HG03432 (cell line): ENCODE results near the gene ANAPC5.
A peak's percentile ranks its signal among the peaks of the same experiment; 100 is the strongest.
"Not testable (repeated sequence)": the region's sequence is repeated elsewhere in the genome, so short reads cannot be mapped to it uniquely, and the experiment has no call there.

Source experiments
- ATAC-seq: cut with Tn5 transposase; IDR thresholded peaks from one replicate; pipeline ENCODE4 v1.9.1; 2021; ENCODE audit warnings: mild to moderate bottlenecking, moderate library complexity; ENCODE audit not compliant: unreplicated experiment

The ANAPC5 gene, protein sequence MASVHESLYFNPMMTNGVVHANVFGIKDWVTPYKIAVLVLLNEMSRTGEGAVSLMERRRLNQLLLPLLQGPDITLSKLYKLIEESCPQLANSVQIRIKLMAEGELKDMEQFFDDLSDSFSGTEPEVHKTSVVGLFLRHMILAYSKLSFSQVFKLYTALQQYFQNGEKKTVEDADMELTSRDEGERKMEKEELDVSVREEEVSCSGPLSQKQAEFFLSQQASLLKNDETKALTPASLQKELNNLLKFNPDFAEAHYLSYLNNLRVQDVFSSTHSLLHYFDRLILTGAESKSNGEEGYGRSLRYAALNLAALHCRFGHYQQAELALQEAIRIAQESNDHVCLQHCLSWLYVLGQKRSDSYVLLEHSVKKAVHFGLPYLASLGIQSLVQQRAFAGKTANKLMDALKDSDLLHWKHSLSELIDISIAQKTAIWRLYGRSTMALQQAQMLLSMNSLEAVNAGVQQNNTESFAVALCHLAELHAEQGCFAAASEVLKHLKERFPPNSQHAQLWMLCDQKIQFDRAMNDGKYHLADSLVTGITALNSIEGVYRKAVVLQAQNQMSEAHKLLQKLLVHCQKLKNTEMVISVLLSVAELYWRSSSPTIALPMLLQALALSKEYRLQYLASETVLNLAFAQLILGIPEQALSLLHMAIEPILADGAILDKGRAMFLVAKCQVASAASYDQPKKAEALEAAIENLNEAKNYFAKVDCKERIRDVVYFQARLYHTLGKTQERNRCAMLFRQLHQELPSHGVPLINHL

DNA sequence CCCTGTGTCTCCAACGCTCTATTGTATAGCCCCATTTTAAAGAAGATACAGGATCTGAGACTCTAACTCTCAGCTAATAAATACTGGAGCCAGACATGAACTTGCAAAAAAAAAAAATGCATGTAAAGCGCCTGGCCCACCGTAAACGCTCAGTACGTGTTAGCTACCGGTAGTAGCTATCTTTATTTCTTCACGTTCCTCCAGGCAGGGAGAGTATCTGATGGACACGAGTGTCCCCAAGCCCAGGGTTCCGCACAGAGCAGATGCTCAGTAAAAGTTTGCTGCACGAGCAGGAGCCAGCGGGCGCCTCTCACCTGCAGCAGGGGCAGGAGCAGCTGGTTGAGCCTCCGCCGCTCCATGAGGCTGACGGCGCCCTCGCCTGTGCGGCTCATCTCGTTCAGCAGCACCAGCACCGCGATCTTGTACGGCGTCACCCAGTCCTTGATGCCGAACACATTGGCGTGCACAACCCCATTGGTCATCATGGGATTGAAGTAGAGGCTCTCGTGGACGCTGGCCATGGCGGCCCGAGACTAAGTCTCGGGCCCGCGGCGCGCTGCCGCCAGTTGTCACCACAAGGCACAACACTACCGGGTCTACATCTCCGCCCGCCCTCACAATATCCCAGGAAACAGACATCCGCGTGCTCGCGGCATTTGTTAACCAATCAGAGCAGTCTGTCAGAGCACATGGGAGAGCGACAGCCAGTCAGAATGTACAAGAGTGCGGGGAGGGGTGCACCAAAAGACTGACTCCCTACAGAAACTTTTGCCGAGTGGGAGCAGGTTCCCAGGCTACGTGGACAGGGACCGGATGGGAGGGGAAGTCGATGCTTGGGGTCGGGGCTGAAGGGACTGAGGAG lies at the start of gene ANAPC5:
TSS of gene ANAPC5 (minus strand) at position 592 of the 862 bp plus-strand sequence. CDS start at position 521, 71 bp downstream.
- ATAC-seq = peak; percentile 97

DNA sequence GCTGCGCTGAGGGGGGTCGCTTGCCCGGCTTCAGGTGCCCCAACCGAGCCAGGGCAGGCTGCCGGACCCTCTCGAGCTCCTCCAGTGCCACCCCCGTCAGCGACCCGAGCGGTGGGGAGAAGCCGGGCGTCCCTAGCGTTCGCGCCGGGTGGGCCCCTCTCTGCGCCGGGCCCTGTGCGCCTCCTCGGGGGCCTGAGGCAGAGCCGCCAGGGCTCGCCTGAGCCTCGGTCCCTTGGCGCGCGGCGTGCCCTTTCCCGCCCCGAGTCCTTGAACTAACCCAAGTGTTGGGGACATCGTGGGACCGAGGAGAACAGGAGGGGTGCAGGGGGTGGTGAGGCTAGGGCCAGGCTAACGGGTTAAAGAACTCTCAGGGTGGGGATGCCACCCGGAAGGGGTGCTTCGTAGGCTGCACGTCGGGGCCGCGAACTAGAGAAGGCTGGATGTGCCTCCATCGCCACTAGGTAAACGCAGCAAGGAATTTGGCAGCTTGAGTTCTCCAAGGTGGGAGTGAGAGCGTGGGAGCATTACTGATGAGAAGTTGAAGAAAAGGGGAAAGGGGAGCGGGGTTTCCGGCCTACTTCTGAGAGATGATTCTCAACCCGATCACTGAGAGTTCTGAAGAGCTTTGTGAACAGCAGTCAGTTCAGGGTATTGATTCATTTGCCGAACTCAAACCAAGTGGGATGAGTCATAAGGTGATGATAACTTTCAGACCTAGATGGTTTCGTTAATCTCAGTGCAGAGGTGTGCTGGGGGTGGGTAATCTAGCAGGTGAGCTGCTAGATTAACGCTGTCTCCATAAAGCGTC lies 48.3 kb upstream of the ANAPC5 start:
- ATAC-seq = peak; percentile 33

DNA sequence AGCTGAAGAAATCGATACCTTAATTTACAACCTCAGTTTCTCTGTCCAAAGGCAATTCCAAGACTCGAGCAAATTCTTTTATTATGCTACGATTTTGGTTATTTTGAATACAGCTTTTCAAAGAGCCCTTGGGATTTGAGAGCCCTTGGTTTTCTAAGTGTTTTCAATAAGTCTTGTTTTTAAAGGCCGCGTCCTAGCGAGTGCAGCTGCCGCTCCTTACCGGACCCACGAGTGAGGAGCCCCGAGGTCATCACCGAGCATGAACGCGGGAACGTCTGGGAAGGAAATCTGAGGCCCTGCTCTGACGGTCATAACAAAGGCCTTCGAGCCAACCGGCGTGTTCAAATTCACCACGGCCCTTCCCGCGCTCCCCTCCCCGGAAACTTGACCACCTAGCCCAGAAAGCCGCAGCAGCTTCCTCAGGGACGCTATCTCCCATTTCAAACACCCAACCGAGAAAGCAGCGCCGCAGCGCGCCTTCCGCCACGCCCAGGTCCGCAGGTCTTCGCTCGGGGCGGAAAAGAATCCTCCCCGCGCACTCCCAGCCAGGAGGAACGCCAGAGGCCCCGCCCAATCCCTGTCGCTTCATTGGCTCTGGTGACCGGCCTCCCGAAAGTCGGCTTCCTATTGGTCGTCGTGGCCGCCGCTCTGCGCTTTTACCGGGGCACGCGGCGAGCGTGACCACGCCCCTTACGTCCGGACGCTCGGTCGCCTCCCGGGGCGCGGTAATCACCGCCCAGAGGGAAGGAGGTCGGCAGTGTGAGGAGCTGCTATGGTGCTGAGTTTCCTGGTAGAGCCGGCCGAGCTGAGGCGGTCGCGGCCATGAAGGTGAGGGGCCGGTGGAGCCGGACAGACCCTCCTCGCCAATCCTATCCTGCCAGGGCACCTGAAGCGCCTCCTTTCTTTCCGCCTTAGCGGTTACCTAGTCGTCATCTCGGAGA lies 47.5 kb upstream of the ANAPC5 start, which contains the start of gene RNF34:
TSS of gene RNF34 (plus strand) at position 728 of the 941 bp plus-strand sequence. CDS start at position 823, 95 bp downstream.
- ATAC-seq = peak; percentile 90

DNA sequence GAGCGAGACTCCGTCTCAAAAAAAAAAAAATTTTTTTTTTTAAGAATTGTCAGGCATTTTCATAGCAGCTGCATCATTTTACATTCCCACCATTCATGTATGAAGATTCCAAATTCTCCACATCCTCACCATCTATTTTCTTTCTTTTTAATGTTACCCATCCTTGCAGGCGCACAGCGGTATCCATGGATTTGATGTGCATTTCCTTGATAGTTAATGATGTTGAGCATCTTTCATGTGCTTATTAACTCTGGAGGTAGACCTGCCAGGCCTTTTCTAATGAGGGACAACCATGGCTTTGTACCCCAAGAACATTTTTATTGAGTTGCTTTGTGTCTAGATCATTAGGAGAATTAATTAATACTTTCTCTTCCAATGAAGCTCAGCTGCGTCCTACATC lies 46.1 kb upstream of the ANAPC5 start:
- ATAC-seq = no peak

DNA sequence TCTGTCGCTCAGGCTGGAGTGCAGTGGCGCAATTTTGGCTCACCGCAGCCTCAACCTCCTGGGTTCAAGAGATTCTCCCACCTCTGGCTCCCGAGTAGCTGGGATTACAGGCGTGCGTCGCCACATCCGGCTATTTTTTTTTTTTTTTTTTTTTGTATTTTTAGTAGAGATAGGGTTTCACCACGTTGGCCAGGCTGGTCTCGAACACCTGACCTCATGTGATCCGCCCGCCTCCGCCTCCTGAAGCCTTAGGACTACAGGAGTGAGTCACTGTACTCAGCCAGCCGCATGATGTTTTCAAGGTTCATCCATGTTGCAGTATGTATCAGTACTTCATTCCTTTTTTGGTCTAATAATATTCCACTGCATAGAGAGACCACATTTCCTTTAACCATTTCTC lies 45.3 kb upstream of the ANAPC5 start:
- no peak for ATAC-seq

DNA sequence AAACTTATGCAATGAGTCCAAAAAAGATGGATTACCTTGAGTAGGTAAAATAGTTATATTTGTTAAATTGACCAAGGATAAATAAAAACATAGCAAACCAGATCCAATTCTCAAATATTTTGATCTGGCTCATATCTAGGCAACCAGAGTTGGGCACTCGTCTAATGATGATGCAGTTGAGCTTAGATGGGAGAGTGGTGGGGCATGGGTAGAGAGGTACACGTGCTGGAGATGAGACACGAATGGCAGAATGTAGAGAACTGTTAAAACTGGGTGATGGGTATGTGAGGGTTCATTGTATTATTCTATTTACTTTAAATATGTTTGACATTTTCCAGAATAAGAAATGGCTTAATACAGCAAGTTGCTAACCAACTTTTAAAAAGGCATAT lies 40.1 kb upstream of the ANAPC5 start:
- ATAC-seq = no peak

DNA sequence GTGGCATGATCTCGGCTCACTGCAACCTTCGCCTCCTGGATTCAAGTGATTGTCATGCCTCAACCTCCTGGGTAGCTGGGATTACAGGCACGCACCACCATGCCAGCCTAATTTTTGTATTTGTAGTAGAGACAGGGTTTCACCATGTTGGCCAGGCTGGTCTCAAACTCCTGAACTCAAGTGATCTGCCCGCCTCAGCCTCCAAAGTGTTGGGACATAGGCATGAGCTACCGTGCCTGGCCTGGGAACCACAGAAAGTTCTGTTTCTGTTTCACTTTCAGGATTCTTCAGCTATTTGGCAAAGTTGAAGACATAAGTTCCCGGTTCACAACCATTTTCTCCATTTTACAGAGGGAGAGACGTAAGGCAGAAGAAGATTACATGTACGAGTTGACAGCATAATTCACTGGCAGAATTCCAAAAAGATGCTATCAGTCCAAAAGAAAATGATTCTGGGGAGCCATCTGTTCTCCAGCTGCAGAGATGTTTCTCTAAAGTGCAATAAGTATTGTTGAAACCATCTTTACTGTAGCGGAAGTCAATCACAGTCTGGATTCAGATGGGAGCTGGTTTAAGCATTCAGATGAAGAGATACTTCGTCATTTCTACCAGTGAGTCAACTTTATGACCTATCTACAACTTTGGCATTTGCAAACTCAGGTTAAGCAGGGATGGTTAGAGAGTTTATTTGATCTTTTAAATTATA lies 39.6 kb upstream of the ANAPC5 start:
- ATAC-seq = no peak

DNA sequence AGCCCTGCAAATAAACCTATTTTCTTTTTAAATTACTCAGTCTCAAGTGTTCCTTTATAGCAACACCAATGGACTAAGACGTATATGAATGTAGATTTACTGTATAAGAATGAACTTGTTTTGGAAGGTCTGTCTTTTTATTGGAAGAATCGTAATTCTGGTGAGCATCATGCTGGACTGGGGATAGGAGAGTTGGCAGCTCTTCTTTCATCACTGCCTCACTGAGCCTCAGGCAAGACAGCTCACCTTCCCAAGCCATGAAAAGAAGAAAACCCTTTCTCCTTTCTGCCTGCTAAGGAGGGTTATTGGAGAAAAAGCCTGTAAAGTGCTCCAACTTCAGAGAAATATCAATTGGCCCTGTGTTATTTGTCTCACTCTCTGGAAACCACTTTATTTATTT lies 38.6 kb upstream of the ANAPC5 start:
- no peak for ATAC-seq

DNA sequence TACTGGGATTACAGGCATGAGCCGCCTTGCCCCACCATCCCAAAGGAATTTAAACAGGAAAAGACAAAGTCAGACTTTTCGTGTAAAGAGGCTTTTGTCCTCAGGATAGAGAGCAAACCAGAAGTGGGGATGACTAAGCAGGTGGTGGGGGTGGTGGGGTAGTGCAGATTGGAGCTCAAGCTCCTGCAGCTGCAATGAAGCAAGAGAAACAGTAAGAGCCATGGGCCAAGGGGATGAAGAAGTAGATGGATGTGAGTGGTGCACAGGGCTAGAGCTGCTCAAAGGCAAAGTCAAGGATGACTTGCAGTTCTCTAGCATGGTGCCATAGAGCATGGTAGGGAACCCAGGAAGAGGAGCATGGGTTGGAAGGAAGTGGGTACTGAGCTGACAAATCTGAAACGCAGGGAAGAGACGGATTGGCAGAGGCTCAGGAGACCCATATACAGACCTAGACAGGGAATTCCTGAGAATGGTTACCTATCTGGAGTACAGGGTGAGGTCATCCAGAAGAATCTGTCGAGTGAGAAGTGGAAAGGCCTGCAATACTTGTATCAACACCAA lies 36.3 kb upstream of the ANAPC5 start:
- ATAC-seq = no peak

DNA sequence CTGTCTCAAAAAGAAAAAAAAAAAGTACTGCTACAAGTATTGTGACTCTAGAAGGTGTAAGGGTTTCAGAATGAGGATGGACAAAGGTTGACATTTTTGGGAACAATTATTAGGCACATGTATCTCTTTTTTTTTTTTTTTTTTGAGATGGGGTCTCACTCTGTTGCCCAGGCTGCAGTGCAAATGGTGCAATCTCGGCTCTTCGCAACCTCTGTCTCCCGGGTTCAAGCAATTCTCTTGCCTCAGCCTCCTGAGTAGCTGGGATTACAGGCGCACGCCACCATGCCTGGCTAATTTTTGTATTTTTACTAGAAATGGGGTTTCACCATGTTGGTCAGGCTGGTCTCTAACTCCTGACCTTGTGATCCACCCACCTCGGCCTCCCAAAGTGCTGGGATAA lies 32.7 kb upstream of the ANAPC5 start:
- not testable (repeated sequence) for ATAC-seq

DNA sequence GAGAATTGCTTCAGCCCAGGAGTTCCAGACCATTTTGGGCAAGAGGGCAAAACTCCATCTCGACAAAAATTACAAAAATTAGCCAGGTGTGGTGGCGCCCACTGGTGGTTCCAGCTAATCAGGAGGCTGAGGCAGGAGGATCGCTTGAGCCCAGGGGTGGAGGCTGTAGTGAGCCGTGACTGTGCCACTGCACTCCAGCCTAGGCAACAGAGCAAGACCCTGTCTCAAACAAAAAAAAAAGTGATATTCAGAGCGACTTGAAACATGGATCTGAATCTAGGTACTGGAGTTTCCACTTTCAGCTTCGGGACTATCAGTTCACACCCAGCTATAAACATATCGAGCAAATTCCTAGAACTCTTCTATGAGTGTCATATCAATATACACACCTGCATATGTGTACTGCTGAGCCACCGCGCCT lies 31.4 kb upstream of the ANAPC5 start:
- no peak for ATAC-seq

DNA sequence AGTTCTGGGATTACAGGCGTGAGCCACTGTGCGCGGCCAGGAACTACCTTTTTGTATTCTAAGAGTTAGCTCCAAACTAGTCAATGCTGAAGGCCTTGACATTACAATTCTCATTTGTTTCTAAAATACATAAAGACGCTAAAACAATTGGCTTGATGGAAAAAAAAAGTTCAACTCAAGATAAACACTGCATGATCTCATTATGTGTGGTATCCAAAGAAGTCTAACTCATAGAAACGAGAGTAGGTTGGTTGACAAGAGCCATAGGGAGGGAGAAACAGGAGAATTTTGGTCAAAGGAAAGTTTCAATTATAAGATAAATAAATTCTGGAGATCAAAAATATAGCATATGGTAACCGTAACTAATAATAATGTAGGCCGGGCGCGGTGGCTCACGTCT lies 27.7 kb upstream of the ANAPC5 start:
- ATAC-seq = no peak

DNA sequence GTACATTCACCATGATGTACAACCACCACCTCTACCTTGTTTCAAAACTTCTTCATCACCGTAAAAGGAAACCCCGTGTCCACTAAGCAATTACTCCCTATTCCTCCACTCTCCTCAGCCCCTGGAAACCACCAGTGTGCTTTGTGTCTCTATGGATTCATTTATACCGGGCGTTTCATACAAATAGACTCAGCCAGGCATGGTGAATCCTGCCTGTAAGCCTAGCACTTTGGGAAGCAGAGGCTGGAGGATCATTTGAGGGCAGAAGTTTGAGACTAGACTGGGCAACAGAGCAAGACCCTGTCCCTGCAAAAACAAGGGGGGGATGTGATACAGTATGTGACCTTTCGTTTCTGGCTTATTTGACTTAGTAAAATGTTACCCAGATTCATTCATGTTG lies 26.5 kb upstream of the ANAPC5 start:
- ATAC-seq = no peak

DNA sequence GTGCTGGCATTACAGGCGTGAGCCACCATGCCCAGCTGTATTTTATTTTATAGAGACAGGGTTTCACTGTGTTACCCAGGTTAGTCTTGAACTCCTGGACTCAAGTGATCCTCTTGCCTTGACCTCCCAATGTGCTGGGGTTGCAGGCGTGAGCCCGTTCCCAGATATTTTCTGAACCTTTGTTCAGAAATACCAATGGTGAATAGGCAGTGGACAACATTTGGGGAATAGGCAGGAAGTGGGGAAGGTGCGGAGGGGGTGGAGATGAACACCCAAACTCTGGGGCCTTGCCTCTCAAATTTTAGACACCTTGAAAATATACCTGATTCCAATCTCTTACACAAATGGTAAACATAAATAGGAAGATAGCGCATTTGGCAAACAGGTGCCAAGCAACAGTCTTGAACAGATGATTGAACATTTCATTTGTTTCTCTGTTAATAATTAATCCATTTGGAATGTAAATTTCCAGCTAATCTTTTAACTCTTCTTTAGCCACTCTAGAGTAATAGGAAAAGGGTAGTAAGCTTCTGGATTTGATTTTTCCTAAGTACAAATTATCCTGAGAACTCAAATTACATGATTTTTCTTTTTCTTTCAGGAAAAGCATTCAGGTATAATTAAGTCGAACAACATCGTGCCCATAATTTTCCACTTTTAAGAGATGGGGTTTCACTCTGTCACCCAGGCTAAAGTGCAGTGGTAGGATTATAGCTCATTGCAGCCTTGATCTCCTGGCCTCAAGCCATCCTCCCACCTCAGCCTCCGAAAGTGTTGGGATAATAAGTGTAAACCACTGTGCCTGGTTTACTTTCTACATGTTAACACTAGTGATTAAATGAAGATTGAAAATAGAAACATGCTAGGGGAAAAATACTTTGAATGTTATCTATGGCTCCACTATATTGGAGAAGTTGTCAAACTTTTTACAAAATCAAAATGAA lies 24.8 kb upstream of the ANAPC5 start:
- ATAC-seq = no peak

DNA sequence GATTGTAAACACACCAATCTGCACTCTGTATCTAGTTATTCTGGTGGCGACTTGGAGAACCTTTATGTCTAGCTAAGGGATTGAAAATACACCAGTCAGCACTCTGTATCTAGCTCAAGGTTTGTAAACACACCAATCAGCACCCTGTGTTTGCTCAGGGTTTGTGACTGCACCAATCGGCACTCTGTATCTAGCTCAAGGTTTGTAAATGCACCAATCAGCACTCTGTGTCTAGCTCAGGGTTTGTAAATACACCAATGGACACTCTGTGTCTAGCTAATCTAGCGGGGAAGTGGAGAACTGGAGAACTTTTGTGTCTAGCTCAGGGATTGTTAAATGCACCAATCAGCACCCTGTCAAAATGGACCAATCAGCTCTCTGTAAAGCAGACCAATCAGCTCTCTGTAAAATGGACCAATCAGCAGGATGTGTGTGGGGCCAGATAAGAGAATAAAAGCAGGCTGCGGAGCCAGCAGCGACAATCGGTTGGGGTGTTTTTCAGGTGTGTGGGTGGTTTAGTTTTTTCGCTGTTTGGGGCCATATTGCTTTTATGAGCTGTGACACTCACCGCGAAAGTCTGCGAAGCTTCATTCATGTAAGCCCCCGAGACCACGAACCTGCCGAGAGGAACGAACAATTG lies 22.9 kb upstream of the ANAPC5 start:
- not testable (repeated sequence) for ATAC-seq

DNA sequence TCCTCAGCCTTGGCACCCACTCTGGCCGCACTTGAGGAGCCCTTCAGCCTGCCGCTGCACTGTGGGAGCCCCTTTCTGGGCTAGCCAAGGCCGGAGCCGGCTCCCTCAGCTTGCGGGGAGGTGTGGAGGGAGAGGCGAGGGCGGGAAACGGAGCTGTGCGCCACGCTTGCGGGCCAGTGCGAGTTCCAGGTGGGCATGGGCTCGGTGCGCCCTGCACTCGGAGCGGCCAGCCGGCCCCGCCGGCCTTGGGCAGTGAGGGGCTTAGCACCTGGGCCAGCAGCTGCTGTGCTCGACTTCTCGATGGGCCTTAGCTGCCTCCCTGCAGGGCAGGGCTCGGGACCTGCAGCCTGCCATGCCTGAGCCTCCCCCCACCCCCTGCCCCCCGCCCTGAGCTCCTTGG lies 22.1 kb upstream of the ANAPC5 start:
- not testable (repeated sequence) for ATAC-seq

DNA sequence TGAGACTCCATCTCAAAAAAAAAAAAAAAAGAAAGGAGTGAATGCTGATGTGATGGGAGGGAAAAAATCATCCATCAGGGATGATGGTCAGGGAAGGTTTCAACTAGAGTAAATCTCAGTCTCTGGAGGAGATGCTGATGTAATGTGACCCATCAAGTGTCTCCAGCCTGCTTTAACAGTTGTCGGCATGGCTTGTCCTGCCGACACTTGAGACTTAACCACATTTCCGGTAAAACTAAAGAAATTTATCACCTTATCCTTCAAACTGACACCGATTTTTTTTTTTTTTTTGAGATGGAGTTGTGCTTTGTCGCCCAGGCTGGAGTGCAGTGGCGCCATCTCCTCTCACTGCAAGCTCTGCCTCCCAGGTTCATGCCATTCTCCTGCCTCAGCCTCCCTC lies 21.5 kb upstream of the ANAPC5 start:
- no peak for ATAC-seq
